Astrocyte (in vitro differentiated cells and primary cell): ENCODE data around the gene ADGRA1. TPM values are rescaled to one million over a fixed set of nuclear protein-coding genes. Genes with fewer than 3 reads are reported as not detected.

Source experiments
- DNase-seq: peaks from one replicate; pipeline ENCODE4 v3.0.0-alpha.2; 2010; ENCODE audit warnings: low read depth
- FAIRE-seq: peaks from 2 replicates; lab custom pipeline; 2011; peaks lifted over from hg19 to GRCh38; lab: Jason Lieb, UNC
- H2AFZ ChIP-seq: 2 replicates; pipeline ENCODE4 v1.6.0; 2012; ENCODE audit warnings: low read depth, low read length, inconsistent platforms
- H3K27ac ChIP-seq: 2 replicates; pipeline ENCODE4 v1.5.1; 2011; ENCODE audit warnings: low read depth, low read length, inconsistent platforms
- H3K27me3 ChIP-seq: 2 replicates; pipeline ENCODE4 v1.6.0; 2011; ENCODE audit warnings: low read length, inconsistent platforms; ENCODE audit not compliant: insufficient read depth
- H3K36me3 ChIP-seq: 2 replicates; pipeline ENCODE4 v1.5.1; 2011; ENCODE audit warnings: low read length, inconsistent platforms; ENCODE audit not compliant: insufficient read depth
- H3K4me1 ChIP-seq: 2 replicates; pipeline ENCODE4 v1.5.1; 2011; ENCODE audit warnings: low read length, inconsistent platforms; ENCODE audit not compliant: insufficient read depth
- H3K4me2 ChIP-seq: 2 replicates; pipeline ENCODE4 v1.6.0; 2012; ENCODE audit warnings: low read length, inconsistent platforms
- H3K4me3 ChIP-seq: 2 replicates; pipeline ENCODE4 v1.5.1; 2011; ENCODE audit warnings: low read depth, mild to moderate bottlenecking, low read length, inconsistent platforms; ENCODE audit not compliant: insufficient read depth
- H3K79me2 ChIP-seq: 2 replicates; pipeline ENCODE4 v1.6.0; 2012; ENCODE audit warnings: mild to moderate bottlenecking, low read length, inconsistent platforms; ENCODE audit not compliant: insufficient read depth
- H3K9ac ChIP-seq: 2 replicates; pipeline ENCODE4 v1.6.0; 2012; ENCODE audit warnings: mild to moderate bottlenecking, low read length, inconsistent platforms
- H3K9me3 ChIP-seq: 2 replicates; pipeline ENCODE4 v1.5.1; 2012; ENCODE audit warnings: low read depth, mild to moderate bottlenecking, low read length, inconsistent platforms; ENCODE audit not compliant: insufficient read depth
- H4K20me1 ChIP-seq: 2 replicates; pipeline ENCODE4 v1.6.0; 2012; ENCODE audit warnings: low read length, inconsistent platforms; ENCODE audit not compliant: insufficient read depth
- H3K27ac Mint-ChIP-seq: one replicate; pipeline ENCODE4 v1.8.0; 2021; ENCODE audit warnings: mild to moderate bottlenecking, mixed read lengths; ENCODE audit not compliant: unreplicated experiment
- H3K27me3 Mint-ChIP-seq: one replicate; pipeline ENCODE4 v1.8.0; 2021; ENCODE audit warnings: low read depth, mixed read lengths; ENCODE audit not compliant: unreplicated experiment
- H3K36me3 Mint-ChIP-seq: one replicate; pipeline ENCODE4 v1.8.0; 2021; ENCODE audit warnings: low read depth, mixed read lengths; ENCODE audit not compliant: unreplicated experiment
- H3K4me1 Mint-ChIP-seq: one replicate; pipeline ENCODE4 v1.8.0; 2021; ENCODE audit warnings: low read depth, mixed read lengths; ENCODE audit not compliant: unreplicated experiment
- H3K4me3 Mint-ChIP-seq: one replicate; pipeline ENCODE4 v1.8.0; 2021; ENCODE audit warnings: mild to moderate bottlenecking, moderate library complexity, mixed read lengths; ENCODE audit not compliant: unreplicated experiment
- H3K9me3 Mint-ChIP-seq: one replicate; pipeline ENCODE4 v1.8.0; 2021; ENCODE audit warnings: mild to moderate bottlenecking, mixed read lengths; ENCODE audit not compliant: unreplicated experiment
- EZH2 ChIP-seq: IDR thresholded peaks from 2 replicates; pipeline ENCODE4 v1.6.1; 2012; ENCODE audit warnings: mild to moderate bottlenecking, low read length, inconsistent platforms; ENCODE audit not compliant: insufficient read depth
- total RNA-seq: library from RNA; stranded (reverse); gene quantifications from 2 replicates; pipeline ENCODE4 v1.2.1, GENCODE V29; 2021
- TF ChIP-seq, protein P1 (sequence below): IDR thresholded peaks from 2 replicates; pipeline ENCODE4 v1.5.1; 2011; ENCODE audit warnings: low read depth, mild to moderate bottlenecking, inconsistent platforms, low read length, moderate library complexity; ENCODE audit not compliant: insufficient read depth

The ADGRA1 gene
- total RNA-seq, 1 donor from 2014 or later, result not detected

GRCh38 chr10:133129071-133129858, 41.5 kb downstream of the ADGRA1 start:
- Histone ChIP-seq H3K9me3 (no peaks in the 10 kb centered on the region), H3K27me3 (no peaks in the 10 kb centered on the region), H3K9ac (no peak overlapping the region), H3K36me3 (no peaks in the 10 kb centered on the region), H4K20me1 (no peaks in the 10 kb centered on the region), H3K4me1 (no peaks in the 10 kb centered on the region), H2AFZ (no peak overlapping the region), H3K79me2 (no peaks in the 10 kb centered on the region), H3K4me3 (no peak overlapping the region), H3K4me2 (no peak overlapping the region), H3K27ac (no peak overlapping the region)
- Mint-ChIP-seq H3K4me3 (no peak overlapping the region), H3K27ac (no peak overlapping the region), H3K36me3 (no peaks in the 10 kb centered on the region), H3K4me1 (no peaks in the 10 kb centered on the region), H3K27me3 (peaks cover 30% of the 10 kb centered on the region), H3K9me3 (peaks cover 2% of the 10 kb centered on the region)
- FAIRE-seq (no peak), DNase-seq (no peak)
- TF ChIP-seq, protein P1, sequence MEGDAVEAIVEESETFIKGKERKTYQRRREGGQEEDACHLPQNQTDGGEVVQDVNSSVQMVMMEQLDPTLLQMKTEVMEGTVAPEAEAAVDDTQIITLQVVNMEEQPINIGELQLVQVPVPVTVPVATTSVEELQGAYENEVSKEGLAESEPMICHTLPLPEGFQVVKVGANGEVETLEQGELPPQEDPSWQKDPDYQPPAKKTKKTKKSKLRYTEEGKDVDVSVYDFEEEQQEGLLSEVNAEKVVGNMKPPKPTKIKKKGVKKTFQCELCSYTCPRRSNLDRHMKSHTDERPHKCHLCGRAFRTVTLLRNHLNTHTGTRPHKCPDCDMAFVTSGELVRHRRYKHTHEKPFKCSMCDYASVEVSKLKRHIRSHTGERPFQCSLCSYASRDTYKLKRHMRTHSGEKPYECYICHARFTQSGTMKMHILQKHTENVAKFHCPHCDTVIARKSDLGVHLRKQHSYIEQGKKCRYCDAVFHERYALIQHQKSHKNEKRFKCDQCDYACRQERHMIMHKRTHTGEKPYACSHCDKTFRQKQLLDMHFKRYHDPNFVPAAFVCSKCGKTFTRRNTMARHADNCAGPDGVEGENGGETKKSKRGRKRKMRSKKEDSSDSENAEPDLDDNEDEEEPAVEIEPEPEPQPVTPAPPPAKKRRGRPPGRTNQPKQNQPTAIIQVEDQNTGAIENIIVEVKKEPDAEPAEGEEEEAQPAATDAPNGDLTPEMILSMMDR, result no peak
- no peak for TF ChIP-seq EZH2

GRCh38 chr10:133129859-133130495, 42.3 kb downstream of the ADGRA1 start:
- Histone ChIP-seq H3K27me3 (no peaks in the 10 kb centered on the region), H3K79me2 (no peaks in the 10 kb centered on the region), H3K9ac (no peak overlapping the region), H4K20me1 (no peaks in the 10 kb centered on the region), H3K36me3 (no peaks in the 10 kb centered on the region), H3K27ac (no peak overlapping the region), H3K4me1 (no peaks in the 10 kb centered on the region), H3K4me2 (no peak overlapping the region), H3K9me3 (no peaks in the 10 kb centered on the region), H2AFZ (no peak overlapping the region), H3K4me3 (no peak overlapping the region)
- TF ChIP-seq, protein P1, result no peak
- no peak for TF ChIP-seq EZH2
- H3K9me3 Mint-ChIP-seq, result peaks cover 2% of the 10 kb centered on the region
- H3K4me1 Mint-ChIP-seq, result no peaks in the 10 kb centered on the region
- no peaks in the 10 kb centered on the region for H3K36me3 Mint-ChIP-seq
- DNase-seq (no peak), FAIRE-seq (no peak)
- peaks cover 33% of the 10 kb centered on the region for H3K27me3 Mint-ChIP-seq
- H3K4me3 Mint-ChIP-seq, result no peak overlapping the region
- no peak overlapping the region for H3K27ac Mint-ChIP-seq

DNA sequence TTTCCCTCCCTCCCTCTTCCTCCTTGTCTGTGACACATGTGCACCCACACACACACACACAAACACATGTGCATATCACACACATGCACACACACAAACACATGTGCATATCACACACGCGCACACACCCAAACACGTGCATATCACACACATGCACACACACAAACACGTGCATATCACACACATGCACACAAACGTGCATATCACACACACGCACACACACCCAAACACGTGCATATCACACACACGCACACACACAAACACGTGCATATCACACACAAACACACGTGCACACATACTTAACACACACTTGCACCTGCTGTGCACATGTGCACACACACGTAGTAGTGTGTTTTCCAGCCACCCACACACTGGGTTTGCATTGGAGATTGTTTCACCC, 42.9 kb downstream of the ADGRA1 start:
- H4K20me1 ChIP-seq, result no peaks in the 10 kb centered on the region
- no peak for FAIRE-seq
- peaks cover 2% of the 10 kb centered on the region for H3K9me3 Mint-ChIP-seq
- no peak overlapping the region for H3K27ac Mint-ChIP-seq
- H3K36me3 ChIP-seq, result no peaks in the 10 kb centered on the region
- no peaks in the 10 kb centered on the region for H3K9me3 ChIP-seq
- H3K4me1 Mint-ChIP-seq, result no peaks in the 10 kb centered on the region
- no peak for DNase-seq
- H3K79me2 ChIP-seq, result no peaks in the 10 kb centered on the region
- H3K4me3 ChIP-seq, result no peak overlapping the region
- H3K27ac ChIP-seq, result no peak overlapping the region
- no peaks in the 10 kb centered on the region for H3K27me3 ChIP-seq
- no peak overlapping the region for H2AFZ ChIP-seq
- no peak overlapping the region for H3K9ac ChIP-seq
- peaks cover 33% of the 10 kb centered on the region for H3K27me3 Mint-ChIP-seq
- no peak overlapping the region for H3K4me3 Mint-ChIP-seq
- H3K4me1 ChIP-seq, result no peaks in the 10 kb centered on the region
- H3K36me3 Mint-ChIP-seq, result no peaks in the 10 kb centered on the region
- H3K4me2 ChIP-seq, result no peak overlapping the region
- TF ChIP-seq, protein P1, result no peak
- no peak for TF ChIP-seq EZH2
